Dedifferentiated amniotic fluid mesenchymal stem cell (primary cell): ENCODE measurements around the gene MSL3B.

Experiments used
- DNase-seq: peaks from one replicate; pipeline ENCODE4 v3.0.0-alpha.2; 2016; ENCODE audit errors: extremely low spot score

Gene MSL3B

DNA sequence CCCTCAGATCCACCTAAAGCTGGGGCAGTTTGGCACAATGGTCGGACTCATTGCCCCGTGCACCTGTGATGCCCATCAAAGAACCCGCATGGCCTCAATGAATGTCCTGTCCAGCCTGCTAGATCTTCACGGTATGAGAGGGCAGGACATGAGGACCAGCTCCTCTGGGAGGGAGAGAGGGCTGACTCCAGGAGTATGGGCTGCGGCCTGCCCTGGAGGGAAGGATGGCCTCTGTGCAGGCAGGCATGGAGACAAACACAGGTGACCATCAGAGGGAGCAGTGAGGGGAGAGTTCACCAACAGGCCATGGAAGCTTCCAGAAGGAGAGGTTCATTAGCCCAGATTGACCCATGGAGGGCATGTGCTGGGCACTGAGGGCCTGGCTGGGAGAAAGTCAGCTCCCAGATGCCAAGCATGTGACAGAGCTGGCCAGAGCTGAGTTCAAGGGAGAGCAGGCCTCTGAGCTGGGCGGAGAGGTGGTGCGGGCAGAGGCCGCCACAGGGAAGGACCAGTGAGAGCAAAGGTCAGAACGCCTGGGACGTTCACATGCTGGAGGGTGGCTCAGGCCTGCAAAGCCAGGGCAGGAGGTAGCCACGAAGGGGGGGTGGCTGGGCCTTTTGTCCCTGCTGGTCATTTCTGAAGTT, 50.1 kb downstream of the MSL3B start:
- no peak for DNase-seq

DNA sequence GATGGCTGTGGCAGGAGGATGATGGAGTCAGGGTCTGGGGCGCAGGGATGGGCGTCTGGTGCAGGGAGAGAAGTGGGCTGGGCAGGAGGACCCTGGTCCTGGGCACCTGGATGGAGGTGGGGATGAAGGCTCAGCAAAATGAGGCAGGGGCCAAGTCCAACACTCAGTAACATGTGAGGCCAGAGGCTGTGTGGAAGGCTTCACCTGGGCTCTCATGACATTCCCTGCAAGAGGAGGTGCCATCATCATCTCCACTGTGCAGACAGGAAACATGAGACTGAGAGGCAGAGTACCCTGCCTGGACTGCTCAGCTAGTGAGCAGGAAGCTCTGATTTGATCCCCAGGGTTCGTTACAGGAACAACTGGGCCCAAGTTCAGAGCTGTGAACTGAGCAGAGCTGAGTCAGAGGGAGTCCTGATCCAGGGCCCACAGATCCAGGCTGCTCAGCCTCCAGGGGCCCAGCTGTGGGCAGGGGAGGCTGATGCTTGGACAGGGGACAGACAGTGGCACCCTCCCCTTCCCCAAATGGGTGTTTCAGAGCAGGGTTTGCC, 50.8 kb downstream of the MSL3B start:
- no peak for DNase-seq

DNA sequence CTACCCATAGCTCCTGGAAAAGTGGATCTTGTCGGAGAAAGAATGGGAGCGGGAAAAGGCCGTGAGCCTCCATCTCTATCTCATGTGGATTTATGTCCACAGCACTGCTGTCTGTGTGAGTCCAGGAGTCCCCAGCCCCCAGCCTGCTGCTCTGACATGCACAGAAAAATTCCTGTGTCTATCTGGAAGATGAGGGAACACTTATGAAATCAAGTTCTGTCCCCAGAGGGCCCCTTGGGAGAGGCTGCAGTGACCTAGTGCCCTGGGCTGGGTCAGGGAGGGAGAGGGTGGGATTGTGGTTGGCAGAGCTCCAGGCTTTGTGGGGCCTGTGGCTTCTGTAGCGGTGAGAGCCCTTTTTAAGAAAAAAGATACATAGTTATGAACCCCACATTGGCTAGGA, 51.4 kb downstream of the MSL3B start:
- DNase-seq: no peak

- no peak for DNase-seq
Measured at GRCh38 chr2:233816334-233816733, 51.9 kb downstream of the MSL3B start.

DNA sequence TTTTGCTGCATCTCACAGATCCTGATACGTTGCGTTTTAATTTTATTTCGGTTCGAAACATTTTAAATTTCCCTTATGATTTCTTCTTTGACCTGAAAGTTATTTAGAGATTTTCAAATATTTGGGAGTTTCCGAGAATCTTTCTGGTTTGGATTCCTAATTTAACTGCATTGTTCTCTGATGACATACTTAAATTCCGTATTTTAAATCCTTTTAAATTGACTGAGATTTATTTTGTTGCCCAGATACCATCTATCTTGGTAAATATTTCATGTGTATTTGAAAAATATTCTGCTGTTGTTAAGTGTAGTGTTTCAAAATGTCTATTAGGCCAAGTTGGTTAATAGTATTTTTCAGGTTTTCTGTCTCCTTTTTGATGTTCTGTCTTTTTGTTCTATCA, 52.3 kb downstream of the MSL3B start:
- DNase-seq: peak; percentile 88
